Coronary artery (tissue), 2 donors: ENCODE results near the gene TELO2.
A peak's percentile ranks its signal among the peaks of the same experiment; 100 is the strongest.

Source experiments
- DNase-seq: peaks from one replicate; pipeline ENCODE4 v3.0.0-alpha.2; 2017; ENCODE audit warnings: low spot score
- H3K27ac ChIP-seq, 2 donors: fragments of 200-600 bp; sonication (generic); one replicate each; pipeline ENCODE4 v1.5.1; 2016 to 2019
- H3K4me3 ChIP-seq: fragments of 200-600 bp; sonication (generic); 2 replicates; pipeline ENCODE4 v1.5.1; 2016; ENCODE audit warnings: mild to moderate bottlenecking, moderate library complexity
- TF ChIP-seq, protein P1 (sequence below): fragments of 200-600 bp; sonication (generic); IDR thresholded peaks from one replicate; pipeline ENCODE4 v1.5.1; 2019; ENCODE audit warnings: antibody characterized with exemption

Gene TELO2

DNA sequence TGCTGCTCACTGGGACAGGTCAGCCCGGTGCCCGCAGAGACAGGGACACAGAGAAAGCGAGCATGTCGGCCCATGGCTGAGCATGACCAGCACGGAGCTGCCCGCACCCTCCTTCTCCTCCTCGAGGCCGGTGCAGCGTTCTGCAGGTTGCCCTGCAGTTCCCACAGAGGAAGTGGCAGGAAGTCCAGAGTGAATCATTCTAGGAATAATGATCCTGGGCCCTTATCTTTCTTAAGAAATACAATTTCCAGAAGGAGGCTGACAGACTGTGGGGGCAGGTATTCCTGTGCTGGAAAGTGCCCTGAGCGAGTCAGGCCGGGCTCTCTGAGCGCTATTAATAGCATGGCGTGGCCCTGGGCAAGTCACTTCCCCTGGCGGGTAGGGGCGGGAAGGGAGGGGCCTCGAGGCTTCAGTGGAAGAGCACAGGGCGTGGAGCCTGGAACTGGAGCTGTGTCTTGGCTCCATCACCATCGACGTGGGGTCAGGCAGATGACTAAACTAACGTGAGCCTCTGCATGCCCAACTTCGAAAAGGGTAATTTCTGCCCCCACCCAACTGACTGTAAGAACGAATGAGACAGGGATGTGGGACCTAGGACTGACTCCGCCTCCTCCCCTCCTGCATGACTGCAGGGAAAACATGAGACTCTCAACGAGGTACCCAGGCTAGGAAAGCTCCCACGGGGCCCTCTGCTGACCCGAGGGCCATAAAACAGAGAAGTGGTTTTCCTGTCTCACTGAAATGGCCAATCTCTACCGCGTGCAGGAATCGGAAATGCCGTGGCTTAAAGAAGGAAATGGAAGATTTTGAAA, 50.1 kb downstream of the TELO2 start:
- H3K4me3 ChIP-seq = peak overlapping the region; percentile 46
- peak overlapping the region; percentile 39 to 91 for H3K27ac ChIP-seq
- TF ChIP-seq, protein P1, sequence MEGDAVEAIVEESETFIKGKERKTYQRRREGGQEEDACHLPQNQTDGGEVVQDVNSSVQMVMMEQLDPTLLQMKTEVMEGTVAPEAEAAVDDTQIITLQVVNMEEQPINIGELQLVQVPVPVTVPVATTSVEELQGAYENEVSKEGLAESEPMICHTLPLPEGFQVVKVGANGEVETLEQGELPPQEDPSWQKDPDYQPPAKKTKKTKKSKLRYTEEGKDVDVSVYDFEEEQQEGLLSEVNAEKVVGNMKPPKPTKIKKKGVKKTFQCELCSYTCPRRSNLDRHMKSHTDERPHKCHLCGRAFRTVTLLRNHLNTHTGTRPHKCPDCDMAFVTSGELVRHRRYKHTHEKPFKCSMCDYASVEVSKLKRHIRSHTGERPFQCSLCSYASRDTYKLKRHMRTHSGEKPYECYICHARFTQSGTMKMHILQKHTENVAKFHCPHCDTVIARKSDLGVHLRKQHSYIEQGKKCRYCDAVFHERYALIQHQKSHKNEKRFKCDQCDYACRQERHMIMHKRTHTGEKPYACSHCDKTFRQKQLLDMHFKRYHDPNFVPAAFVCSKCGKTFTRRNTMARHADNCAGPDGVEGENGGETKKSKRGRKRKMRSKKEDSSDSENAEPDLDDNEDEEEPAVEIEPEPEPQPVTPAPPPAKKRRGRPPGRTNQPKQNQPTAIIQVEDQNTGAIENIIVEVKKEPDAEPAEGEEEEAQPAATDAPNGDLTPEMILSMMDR = no peak
- DNase-seq = no peak

- no peak for DNase-seq
- Histone ChIP-seq H3K4me3 (peak overlapping the region; percentile 58), H3K27ac (peak overlapping the region; percentile 46 to 91)
- TF ChIP-seq, protein P1 = no peak
These were observed 52.2 kb downstream of the TELO2 start for GRCh38 chr16:1545044-1546040.

GRCh38 chr16:1546430-1546829, 53.3 kb downstream of the TELO2 start:
- Histone ChIP-seq H3K27ac (peak overlapping the region; percentile 46 to 91), H3K4me3 (peak overlapping the region; percentile 58)
- no peak for DNase-seq
- TF ChIP-seq, protein P1 = no peak

- TF ChIP-seq, protein P1 = no peak
- peak overlapping the region; percentile 14 for H3K4me3 ChIP-seq
- peak overlapping the region in 1 of 2 donors; percentile 91 for H3K27ac ChIP-seq
- DNase-seq = no peak
These were observed 55.1 kb downstream of the TELO2 start for GRCh38 chr16:1548233-1548632.

DNA sequence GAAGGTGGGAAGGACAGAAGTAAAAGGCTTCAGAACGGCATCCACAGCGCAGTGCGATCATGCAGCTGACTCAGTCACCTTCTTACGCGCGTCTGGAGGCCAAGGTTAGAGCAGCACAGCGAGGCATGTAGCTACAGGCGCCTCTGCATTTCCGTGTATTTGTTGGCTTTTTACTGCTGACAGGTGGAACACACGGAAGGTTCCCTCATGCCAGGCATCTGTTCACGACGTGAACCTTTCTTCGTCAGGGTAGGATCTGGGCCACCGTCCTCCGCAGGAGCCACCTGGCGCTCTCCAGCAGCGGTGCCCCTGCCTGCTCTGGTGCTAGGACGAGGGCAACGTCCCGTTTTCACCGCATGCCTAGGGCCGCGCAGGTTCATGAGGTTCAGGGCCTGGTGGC, 55.6 kb downstream of the TELO2 start:
- TF ChIP-seq, protein P1 = no peak
- Histone ChIP-seq H3K27ac (peak overlapping the region in 1 of 2 donors; percentile 91), H3K4me3 (no peak overlapping the region)
- no peak for DNase-seq

GRCh38 chr16:1550069-1550468, 56.9 kb downstream of the TELO2 start:
- TF ChIP-seq, protein P1 = no peak
- DNase-seq = no peak
- H3K4me3 ChIP-seq = no peak overlapping the region
- peak overlapping the region; percentile 28 to 76 for H3K27ac ChIP-seq
